Mesendoderm (in vitro differentiated cells): ENCODE results near the gene IFIT3.

Experiments
- DNase-seq: peaks from one replicate; pipeline ENCODE4 v3.0.0; 2013
- H2AK5ac ChIP-seq: 2 replicates; pipeline ENCODE4 v1.6.1; 2013; ENCODE audit warnings: low read length, inconsistent platforms
- H2BK120ac ChIP-seq: 2 replicates; pipeline ENCODE4 v1.6.1; 2013; ENCODE audit warnings: low read depth, mild to moderate bottlenecking, low read length, moderate library complexity, mixed read lengths
- H2BK15ac ChIP-seq: replicated peaks from 2 replicates; pipeline ENCODE4 v1.6.1; 2013; ENCODE audit warnings: low read depth, mild to moderate bottlenecking, moderate library complexity
- H2BK5ac ChIP-seq: 2 replicates; pipeline ENCODE4 v1.6.1; 2013; ENCODE audit warnings: low read length, inconsistent platforms
- H3K18ac ChIP-seq: 2 replicates; pipeline ENCODE4 v1.6.1; 2013; ENCODE audit warnings: mild to moderate bottlenecking, low read length, mixed read lengths
- H3K23ac ChIP-seq: one replicate; pipeline ENCODE4 v1.6.1; 2013; ENCODE audit warnings: low read length
- H3K27ac ChIP-seq: 2 replicates; pipeline ENCODE4 v1.5.1; 2013; ENCODE audit warnings: low read depth, mild to moderate bottlenecking, inconsistent platforms, low read length, moderate library complexity
- H3K27me3 ChIP-seq: 2 replicates; pipeline ENCODE4 v1.6.1; 2013; ENCODE audit warnings: low read length, control low read depth, mild to moderate bottlenecking, inconsistent platforms; ENCODE audit not compliant: insufficient read depth, poor library complexity
- H3K36me3 ChIP-seq: 2 replicates; pipeline ENCODE4 v1.6.1; 2013; ENCODE audit warnings: low read length, inconsistent platforms; ENCODE audit not compliant: control insufficient read depth, insufficient read depth
- H3K4ac ChIP-seq: one replicate; pipeline ENCODE4 v1.6.1; 2013; ENCODE audit warnings: low read depth, mild to moderate bottlenecking, low read length, moderate library complexity
- H3K4me1 ChIP-seq: 2 replicates; pipeline ENCODE4 v1.6.1; 2013; ENCODE audit warnings: low read depth, low read length, inconsistent platforms; ENCODE audit not compliant: control insufficient read depth
- H3K4me2 ChIP-seq: 2 replicates; pipeline ENCODE4 v1.6.1; 2013; ENCODE audit warnings: low read length
- H3K4me3 ChIP-seq: 2 replicates; pipeline ENCODE4 v1.5.1; 2013; ENCODE audit warnings: mild to moderate bottlenecking, low read length
- H3K56ac ChIP-seq: one replicate; pipeline ENCODE4 v1.6.1; 2013; ENCODE audit warnings: low read length
- H3K79me1 ChIP-seq: 2 replicates; pipeline ENCODE4 v1.6.1; 2013; ENCODE audit warnings: low read length, inconsistent platforms
- H3K79me2 ChIP-seq: 2 replicates; pipeline ENCODE4 v1.6.1; 2013; ENCODE audit warnings: mild to moderate bottlenecking, low read length; ENCODE audit not compliant: control insufficient read depth, insufficient read depth
- H3K9ac ChIP-seq: 2 replicates; pipeline ENCODE4 v1.6.1; 2013; ENCODE audit warnings: low read length, inconsistent platforms
- H4K5ac ChIP-seq: one replicate; pipeline ENCODE4 v1.6.1; 2013; ENCODE audit warnings: low read length
- H4K8ac ChIP-seq: one replicate; pipeline ENCODE4 v1.6.1; 2013; ENCODE audit warnings: low read depth, mild to moderate bottlenecking, control low read depth, low read length, moderate library complexity
- WGBS: extraction: QIAGEN DNeasy Blood & Tissue Kit; methylation state at CpG from one replicate; pipeline ENCODE4 v1.1.7; 2013; ENCODE audit warnings: low lambda C conversion rate, missing lambda C conversion rate; ENCODE audit not compliant: insufficient coverage; ENCODE audit errors: extremely low coverage; 5-methylcytosine and 5-hydroxymethylcytosine counted together

The IFIT3 gene

GRCh38 chr10:89357975-89358374, 30.2 kb downstream of the IFIT3 start:
- no peaks in the 10 kb centered on the region for H3K27me3 ChIP-seq
- no peak for DNase-seq
- no peak overlapping the region for H3K4me2 ChIP-seq
- no peak overlapping the region for H2BK120ac ChIP-seq
- H3K79me2 ChIP-seq: no peaks in the 10 kb centered on the region
- H3K23ac ChIP-seq: no peak overlapping the region
- H2BK15ac ChIP-seq: no peak overlapping the region
- H3K56ac ChIP-seq: no peak overlapping the region
- H4K8ac ChIP-seq: no peak overlapping the region
- no peak overlapping the region for H3K27ac ChIP-seq
- no peak overlapping the region for H3K4ac ChIP-seq
- WGBS: no CpG with 5 or more reads among the region's 2 CpGs
- H3K79me1 ChIP-seq: no peaks in the 10 kb centered on the region
- no peak overlapping the region for H3K9ac ChIP-seq
- no peaks in the 10 kb centered on the region for H3K4me1 ChIP-seq
- H3K36me3 ChIP-seq: no peaks in the 10 kb centered on the region
- no peak overlapping the region for H2BK5ac ChIP-seq
- H3K18ac ChIP-seq: no peak overlapping the region
- no peak overlapping the region for H4K5ac ChIP-seq
- H3K4me3 ChIP-seq: no peak overlapping the region
- no peak overlapping the region for H2AK5ac ChIP-seq

GRCh38 chr10:89360157-89360556, 32.4 kb downstream of the IFIT3 start:
- no peak overlapping the region for H3K4me3 ChIP-seq
- no peak overlapping the region for H4K8ac ChIP-seq
- H3K36me3 ChIP-seq: no peaks in the 10 kb centered on the region
- H2BK5ac ChIP-seq: no peak overlapping the region
- no peaks in the 10 kb centered on the region for H3K79me2 ChIP-seq
- no peak overlapping the region for H3K56ac ChIP-seq
- no peaks in the 10 kb centered on the region for H3K79me1 ChIP-seq
- H3K9ac ChIP-seq: no peak overlapping the region
- H3K4ac ChIP-seq: no peak overlapping the region
- no peak overlapping the region for H2AK5ac ChIP-seq
- no peak overlapping the region for H4K5ac ChIP-seq
- no peak overlapping the region for H3K27ac ChIP-seq
- no peak overlapping the region for H3K23ac ChIP-seq
- H2BK120ac ChIP-seq: no peak overlapping the region
- H3K18ac ChIP-seq: no peak overlapping the region
- H2BK15ac ChIP-seq: no peak overlapping the region
- H3K4me2 ChIP-seq: no peak overlapping the region
- no peak for DNase-seq
- no peaks in the 10 kb centered on the region for H3K27me3 ChIP-seq
- H3K4me1 ChIP-seq: no peaks in the 10 kb centered on the region

- Histone ChIP-seq H3K27me3 (no peaks in the 10 kb centered on the region), H3K56ac (no peak overlapping the region), H3K79me2 (no peaks in the 10 kb centered on the region), H3K23ac (no peak overlapping the region), H2BK15ac (no peak overlapping the region), H3K4me2 (no peak overlapping the region), H3K18ac (no peak overlapping the region), H3K79me1 (no peaks in the 10 kb centered on the region), H3K36me3 (no peaks in the 10 kb centered on the region), H4K5ac (no peak overlapping the region), H3K4me1 (peaks cover 3% of the 10 kb centered on the region), H3K4ac (no peak overlapping the region), H2AK5ac (no peak overlapping the region), H2BK120ac (no peak overlapping the region), H3K9ac (no peak overlapping the region), H2BK5ac (no peak overlapping the region), H4K8ac (no peak overlapping the region), H3K4me3 (no peak overlapping the region), H3K27ac (no peak overlapping the region)
- no peak for DNase-seq
Measured at GRCh38 chr10:89362929-89363328, 35.1 kb downstream of the IFIT3 start.

GRCh38 chr10:89363729-89364442, 36.1 kb downstream of the IFIT3 start:
- no peaks in the 10 kb centered on the region for H3K79me2 ChIP-seq
- no peak overlapping the region for H3K9ac ChIP-seq
- H3K27ac ChIP-seq: no peak overlapping the region
- H3K4me3 ChIP-seq: no peak overlapping the region
- H3K56ac ChIP-seq: peak overlapping the region; percentile 1
- no CpG with 5 or more reads among the region's 6 CpGs for WGBS
- DNase-seq: no peak
- H3K4me2 ChIP-seq: no peak overlapping the region
- no peak overlapping the region for H2BK15ac ChIP-seq
- H4K8ac ChIP-seq: no peak overlapping the region
- H3K4ac ChIP-seq: no peak overlapping the region
- H2BK120ac ChIP-seq: no peak overlapping the region
- H2BK5ac ChIP-seq: no peak overlapping the region
- no peaks in the 10 kb centered on the region for H3K36me3 ChIP-seq
- no peak overlapping the region for H4K5ac ChIP-seq
- H3K4me1 ChIP-seq: peaks cover 5% of the 10 kb centered on the region
- no peaks in the 10 kb centered on the region for H3K27me3 ChIP-seq
- no peak overlapping the region for H3K23ac ChIP-seq
- no peaks in the 10 kb centered on the region for H3K79me1 ChIP-seq
- H3K18ac ChIP-seq: no peak overlapping the region
- H2AK5ac ChIP-seq: no peak overlapping the region

- Histone ChIP-seq H4K5ac (no peak overlapping the region), H3K56ac (no peak overlapping the region), H2BK15ac (peak overlapping the region; percentile 74), H3K4me3 (no peak overlapping the region), H3K79me2 (no peaks in the 10 kb centered on the region), H3K23ac (no peak overlapping the region), H3K4me2 (no peak overlapping the region), H2AK5ac (no peak overlapping the region), H3K4me1 (peaks cover 8% of the 10 kb centered on the region), H2BK120ac (no peak overlapping the region), H3K27ac (no peak overlapping the region), H3K9ac (no peak overlapping the region), H3K18ac (no peak overlapping the region), H3K27me3 (no peaks in the 10 kb centered on the region), H3K36me3 (no peaks in the 10 kb centered on the region), H3K4ac (no peak overlapping the region), H3K79me1 (no peaks in the 10 kb centered on the region), H2BK5ac (no peak overlapping the region), H4K8ac (no peak overlapping the region)
- DNase-seq: no peak
- WGBS: no CpG with 5 or more reads among the region's 1 CpG
Measured at GRCh38 chr10:89364531-89364930, 36.7 kb downstream of the IFIT3 start.

GRCh38 chr10:89367529-89367928, 39.7 kb downstream of the IFIT3 start:
- peak; percentile 92 for DNase-seq
- Histone ChIP-seq H3K4me1 (peaks cover 8% of the 10 kb centered on the region), H3K9ac (peak overlapping the region; percentile 4), H3K18ac (peak overlapping the region; percentile 97), H3K4me2 (no peak overlapping the region), H3K27ac (no peak overlapping the region), H2BK15ac (peak overlapping the region; percentile 94), H4K8ac (no peak overlapping the region), H3K23ac (no peak overlapping the region), H3K79me2 (no peaks in the 10 kb centered on the region), H2AK5ac (no peak overlapping the region), H3K79me1 (no peaks in the 10 kb centered on the region), H2BK5ac (peak overlapping the region; percentile 42), H4K5ac (no peak overlapping the region), H3K4ac (no peak overlapping the region), H3K4me3 (no peak overlapping the region), H2BK120ac (no peak overlapping the region), H3K56ac (no peak overlapping the region), H3K36me3 (no peaks in the 10 kb centered on the region), H3K27me3 (no peaks in the 10 kb centered on the region)
- WGBS: no CpG with 5 or more reads among the region's 4 CpGs
